GM10847 (cell line): ENCODE results near the gene ANKH.
A peak's percentile ranks its signal among the peaks of the same experiment; 100 is the strongest.

ENCODE experiments used
- POLR2A ChIP-seq: IDR thresholded peaks from 2 replicates; pipeline ENCODE4 v1.6.1; 2011; ENCODE audit not compliant: insufficient read length; ENCODE audit errors: extremely low read depth

The ANKH gene

DNA sequence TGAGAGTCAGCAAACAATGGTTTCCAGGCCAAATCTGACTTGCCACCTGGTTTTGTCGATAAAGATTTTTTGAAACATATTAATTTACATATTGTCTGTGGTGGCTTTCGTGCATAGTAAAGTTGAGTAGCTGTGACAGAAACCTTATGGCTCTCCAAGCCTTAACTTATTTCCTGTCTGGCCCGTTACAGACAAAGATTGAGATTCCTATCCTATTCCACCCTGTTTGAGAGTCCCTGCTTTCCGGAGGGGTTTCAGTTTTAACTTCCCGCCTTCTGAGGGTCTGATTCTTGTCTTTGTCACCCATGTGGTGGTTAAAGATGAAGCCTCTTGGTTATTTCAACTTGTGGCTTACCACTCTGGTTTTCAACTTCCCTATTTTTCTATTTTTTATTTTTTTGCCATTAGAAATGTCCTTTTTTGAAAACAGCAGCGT is 195.7 kb downstream of the ANKH start:
- TF ChIP-seq POLR2A = no peak

- no peak for TF ChIP-seq POLR2A
Measured at GRCh38 chr5:14674983-14675854, 196.4 kb downstream of the ANKH start.

GRCh38 chr5:14673443-14673842 is 198.1 kb downstream of the ANKH start:
- no peak for TF ChIP-seq POLR2A

DNA sequence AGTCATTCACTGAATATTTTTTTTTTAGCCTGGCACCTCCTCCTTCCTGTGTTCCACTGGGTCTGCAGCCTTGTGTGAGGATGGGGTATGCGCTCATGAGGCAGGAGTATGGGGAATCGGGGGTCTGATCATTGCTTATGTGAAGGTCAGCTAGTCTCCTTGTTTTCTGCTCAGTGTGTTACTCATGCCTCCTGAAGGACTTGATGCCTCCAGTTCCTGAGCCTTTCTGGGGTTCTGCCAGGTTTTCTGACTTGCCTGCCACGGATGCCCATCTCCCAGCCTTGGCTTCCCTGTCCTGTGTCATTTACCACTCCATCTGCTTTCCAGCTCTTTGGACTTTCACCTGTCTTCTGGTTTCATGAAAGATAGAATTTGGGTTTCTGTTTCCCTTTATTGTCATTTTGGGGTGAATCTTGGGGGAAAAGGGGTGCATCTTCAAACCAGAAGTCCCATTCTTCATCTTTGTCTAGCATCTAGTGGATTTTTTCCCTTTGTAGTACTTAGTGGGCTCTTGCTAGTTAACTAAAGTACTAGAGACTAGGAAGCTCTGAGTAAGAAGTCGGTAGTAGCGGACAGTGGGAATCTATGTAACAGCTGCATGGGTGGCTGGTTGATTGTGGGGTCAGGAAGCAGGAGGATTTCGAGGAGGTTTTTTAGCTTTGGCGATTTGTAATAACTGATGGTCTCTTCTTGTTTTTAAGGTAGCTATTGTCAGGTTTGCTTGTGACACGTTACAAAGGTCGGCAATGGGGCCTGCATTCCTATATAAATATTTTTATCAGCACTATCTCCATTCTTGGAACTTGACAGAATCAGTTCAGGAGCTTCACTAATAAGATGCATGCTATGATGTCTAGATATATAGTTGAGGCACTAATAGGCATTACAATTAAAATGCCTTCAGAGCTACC is 198.8 kb downstream of the ANKH start:
- no peak for TF ChIP-seq POLR2A

DNA sequence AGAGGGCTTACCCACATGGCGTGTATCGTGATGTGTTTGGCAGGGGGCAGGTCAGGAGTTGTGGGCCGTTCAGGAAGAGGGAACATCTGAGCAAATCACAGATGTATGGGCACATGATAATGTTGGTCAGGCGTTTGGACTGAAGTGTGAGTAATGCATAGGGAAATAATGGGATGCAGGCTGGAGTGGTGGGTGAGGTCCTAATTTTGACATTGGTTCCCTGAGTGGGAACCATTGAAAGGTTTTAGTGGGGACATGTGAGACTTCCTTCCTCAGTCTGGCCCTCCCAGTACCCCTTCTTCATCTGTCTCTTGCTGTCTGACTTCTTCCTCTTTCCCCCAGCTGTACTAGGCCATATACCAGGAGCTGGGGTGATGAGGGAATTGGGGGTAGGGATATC is 199.5 kb downstream of the ANKH start:
- no peak for TF ChIP-seq POLR2A

DNA sequence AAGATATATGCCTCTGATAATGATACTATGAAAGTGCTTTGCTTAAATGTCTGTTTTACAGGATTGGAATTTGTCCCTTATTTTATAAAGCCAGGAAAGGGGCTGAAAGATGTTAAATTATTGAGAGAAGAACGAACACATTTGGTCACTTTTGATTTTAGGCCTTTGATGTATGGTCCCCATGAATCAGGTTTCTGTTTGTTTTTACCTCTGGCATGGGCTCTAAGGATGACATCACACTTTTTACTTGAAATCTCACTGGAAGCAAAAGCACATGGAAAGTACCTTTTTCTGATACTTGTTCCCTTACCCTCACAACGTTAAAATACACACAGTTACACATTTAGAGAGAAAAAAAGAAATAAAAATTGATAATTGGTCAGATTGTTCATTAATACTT is 200.2 kb downstream of the ANKH start:
- no peak for TF ChIP-seq POLR2A

DNA sequence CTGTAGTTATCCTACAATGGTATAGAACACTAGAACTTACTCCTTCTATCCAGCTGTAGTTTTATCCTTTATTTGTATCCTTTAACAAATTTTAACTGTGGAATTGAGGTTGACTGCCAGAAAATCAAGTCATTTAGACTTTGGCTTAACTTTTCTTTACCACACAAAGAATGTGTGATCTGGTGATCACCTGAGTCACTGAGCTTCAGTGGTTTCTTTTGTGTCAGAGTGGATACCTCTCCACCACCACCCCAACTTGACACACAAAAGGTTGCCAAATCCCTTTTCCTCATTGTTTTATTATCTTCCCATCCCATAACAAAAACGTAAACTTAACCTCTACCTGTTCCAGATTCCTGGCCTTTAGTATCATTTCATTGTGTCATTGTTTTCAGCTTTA is 201.6 kb downstream of the ANKH start:
- no peak for TF ChIP-seq POLR2A

DNA sequence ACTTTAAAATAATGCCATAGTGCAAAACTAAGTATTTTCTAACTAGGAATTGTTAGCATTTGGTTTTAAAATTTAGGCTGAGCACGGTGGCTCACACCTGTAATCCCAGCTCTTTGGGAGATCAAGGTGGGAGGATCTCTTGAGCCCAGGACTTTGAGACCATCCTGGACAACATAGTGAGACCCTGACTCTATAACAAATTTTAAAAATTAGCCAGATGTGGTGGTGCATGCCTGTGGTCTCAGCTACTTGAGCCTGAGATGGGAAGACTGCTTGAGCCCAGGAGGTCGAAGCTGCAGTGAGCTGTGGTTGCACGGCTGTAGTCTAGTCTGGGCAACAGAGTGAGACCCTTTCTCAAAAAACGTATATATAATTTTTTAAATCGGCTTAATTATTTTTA is 202.2 kb downstream of the ANKH start:
- TF ChIP-seq POLR2A = no peak

GRCh38 chr5:14668181-14668591 is 203.4 kb downstream of the ANKH start:
- no peak for TF ChIP-seq POLR2A

GRCh38 chr5:14667770-14668169 is 203.8 kb downstream of the ANKH start:
- TF ChIP-seq POLR2A = no peak

DNA sequence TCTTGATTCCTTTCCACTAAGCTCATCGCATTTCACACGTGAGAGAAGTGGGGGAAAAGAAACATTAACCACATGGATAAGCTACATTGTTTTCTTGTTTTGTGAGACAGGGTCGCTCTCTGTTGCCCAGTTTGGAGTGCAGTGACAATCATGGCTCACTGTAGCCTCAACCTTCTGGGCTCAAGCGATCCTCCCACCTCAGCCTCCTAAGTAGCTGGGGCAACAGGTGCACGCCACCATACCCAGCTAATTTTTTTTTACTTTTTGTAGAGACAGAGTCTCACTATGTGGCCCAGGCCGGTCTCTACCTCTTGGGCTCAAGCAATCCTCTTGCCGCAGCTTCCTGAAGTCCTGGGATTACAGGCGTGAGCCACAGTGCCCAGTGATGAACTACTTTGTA is 204.3 kb downstream of the ANKH start:
- TF ChIP-seq POLR2A = no peak

DNA sequence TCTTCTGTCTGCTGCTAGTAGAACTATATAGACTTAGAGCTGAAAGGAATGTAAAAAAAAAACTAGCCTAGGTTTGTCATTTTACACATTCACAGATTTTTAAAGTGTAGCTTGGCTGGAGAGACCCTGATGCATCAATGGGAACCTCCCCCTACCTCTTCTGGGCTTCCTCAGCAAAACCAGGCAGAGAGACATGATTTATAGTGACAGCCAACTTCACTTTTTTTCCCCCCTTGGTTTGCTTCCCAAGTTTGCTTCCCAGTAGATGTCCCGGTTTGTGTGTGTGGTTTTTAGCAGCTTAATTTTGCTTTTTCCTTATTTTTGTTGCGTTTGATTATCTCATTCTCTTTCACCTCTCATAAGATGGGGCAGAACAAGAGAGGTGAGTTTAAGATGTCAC is 205.2 kb downstream of the ANKH start:
- TF ChIP-seq POLR2A = no peak

DNA sequence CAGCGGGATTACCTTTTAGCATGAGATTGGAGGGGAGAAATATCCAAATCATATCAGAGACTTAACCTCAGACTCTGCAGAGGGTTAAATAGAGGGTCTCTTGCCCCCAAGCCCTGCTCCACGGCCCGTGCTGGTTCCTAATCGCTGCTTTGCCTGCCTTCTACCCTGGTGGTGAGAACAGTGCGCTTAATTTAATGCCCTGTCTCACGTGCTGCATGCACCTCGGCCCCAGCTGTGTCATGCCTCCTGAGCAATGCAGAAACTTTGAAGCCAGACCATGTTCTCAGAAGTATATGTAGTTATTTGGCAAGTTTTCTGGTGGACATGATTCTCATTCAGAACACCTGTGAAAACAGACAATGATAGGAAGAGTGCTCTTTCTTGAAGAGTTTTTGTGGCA is 205.6 kb downstream of the ANKH start:
- TF ChIP-seq POLR2A = peak; percentile 39

DNA sequence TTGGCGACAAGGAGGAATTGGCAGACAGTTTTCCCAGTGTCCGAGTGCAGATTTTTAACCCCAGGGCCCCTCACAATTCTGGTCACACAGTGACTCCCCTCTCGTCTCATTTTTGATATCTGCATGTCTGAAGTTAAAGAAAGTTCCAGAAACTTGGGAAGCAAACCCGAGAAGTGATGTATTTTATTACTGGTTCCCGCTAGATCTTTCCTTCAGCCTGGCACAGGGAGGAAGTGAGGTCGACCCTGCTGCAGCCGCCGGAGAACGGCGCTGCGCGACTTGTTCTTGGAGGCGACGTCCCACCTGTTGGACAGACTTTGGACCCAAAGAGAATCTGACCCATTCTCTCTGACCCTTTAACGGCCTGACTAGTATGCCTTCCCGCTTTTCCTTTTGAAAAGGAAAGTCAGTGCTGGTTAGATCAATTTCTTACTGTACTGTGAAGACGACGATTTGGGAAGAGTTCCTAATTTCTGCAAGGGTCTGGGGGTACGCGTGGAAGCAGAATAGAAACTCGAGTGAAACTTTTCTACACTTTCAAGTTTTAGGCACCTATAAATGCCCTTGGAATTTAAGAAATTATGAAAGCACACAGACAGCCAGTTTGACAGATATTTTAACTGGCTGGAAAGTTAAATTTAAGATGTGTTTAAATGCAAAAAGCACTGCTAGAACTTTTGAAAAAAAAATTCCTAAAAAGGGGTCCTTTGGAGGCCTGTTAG is 206.3 kb downstream of the ANKH start:
- TF ChIP-seq POLR2A = no peak
